Measurements from ENCODE around the gene HOXB8. TPM values are rescaled to one million over a fixed set of nuclear protein-coding genes. Genes with fewer than 3 reads are reported as not detected.
A peak's percentile ranks its signal among the peaks of the same experiment; 100 is the strongest.

The HOXB8 gene
- total and polyA plus RNA-seq, 2 experiments from 2014 or later, result not detected

GRCh38 chr17:48563867-48564187 is 51.3 kb downstream of the HOXB8 start:
- Histone ChIP-seq H3K9me2 (ENCODE audit: insufficient read depth) (no peaks in the 10 kb centered on the region), H3F3A (replicated peaks; ENCODE audit: low read depth) (peaks cover 58% of the 10 kb centered on the region), H2AFZ (no peak overlapping the region), H3K4me1 (ENCODE audit: insufficient read depth) (peaks cover 68% of the 10 kb centered on the region), H3K4me2 (no peak overlapping the region; the same call in 1 of the 2 replicates), H3K4me3 (no peak overlapping the region), H3K79me2 (replicated peaks; ENCODE audit: insufficient read depth) (no peaks in the 10 kb centered on the region), H3K27ac (ENCODE audit: low read depth) (no peak overlapping the region), H3K36me3 (ENCODE audit: insufficient read depth) (no peaks in the 10 kb centered on the region), H3K27me3 (ENCODE audit: insufficient read depth) (peaks cover 100% of the 10 kb centered on the region), H4K20me1 (replicated peaks; ENCODE audit: insufficient read depth) (peaks cover 62% of the 10 kb centered on the region)
- ATAC-seq (no peak), DNase-seq (ENCODE audit: low spot score) (no peak)
- H3K27me3 Mint-ChIP-seq (ENCODE audit: insufficient read depth, low read depth, poor library complexity), result peaks cover 52% of the 10 kb centered on the region
- H3K36me3 Mint-ChIP-seq (ENCODE audit: low read depth), result no peaks in the 10 kb centered on the region
- peaks cover 22% of the 10 kb centered on the region for H3K4me1 Mint-ChIP-seq
- TF ChIP-seq ZNF114 (CRISPR knock-in tag; IDR thresholded peaks at IDR 0.05) (no peak), EZH2 (IDR thresholded peaks at IDR 0.05; ENCODE audit: low read depth, unreplicated experiment) (peak; percentile 75)
- TF ChIP-seq, protein P1, sequence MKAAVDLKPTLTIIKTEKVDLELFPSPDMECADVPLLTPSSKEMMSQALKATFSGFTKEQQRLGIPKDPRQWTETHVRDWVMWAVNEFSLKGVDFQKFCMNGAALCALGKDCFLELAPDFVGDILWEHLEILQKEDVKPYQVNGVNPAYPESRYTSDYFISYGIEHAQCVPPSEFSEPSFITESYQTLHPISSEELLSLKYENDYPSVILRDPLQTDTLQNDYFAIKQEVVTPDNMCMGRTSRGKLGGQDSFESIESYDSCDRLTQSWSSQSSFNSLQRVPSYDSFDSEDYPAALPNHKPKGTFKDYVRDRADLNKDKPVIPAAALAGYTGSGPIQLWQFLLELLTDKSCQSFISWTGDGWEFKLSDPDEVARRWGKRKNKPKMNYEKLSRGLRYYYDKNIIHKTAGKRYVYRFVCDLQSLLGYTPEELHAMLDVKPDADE (IDR thresholded peaks at IDR 0.05), result no peak
- H3K9me3 Mint-ChIP-seq, result no peaks in the 10 kb centered on the region; the same call in 2 of the 3 replicates
- H3K27ac Mint-ChIP-seq, result no peak overlapping the region
- H3K4me3 Mint-ChIP-seq, result peak overlapping the region; percentile 60

- Histone ChIP-seq H3K27me3 (ENCODE audit: insufficient read depth) (peaks cover 100% of the 10 kb centered on the region), H3K4me2 (no peak overlapping the region), H3K79me2 (replicated peaks; ENCODE audit: insufficient read depth) (no peaks in the 10 kb centered on the region), H2AFZ (no peak overlapping the region), H3K4me3 (0 out of 2 replicates have a peak overlapping the region, but pooled peaks have one; percentile 10), H3K27ac (ENCODE audit: low read depth) (no peak overlapping the region), H3F3A (replicated peaks; ENCODE audit: low read depth) (peaks cover 56% of the 10 kb centered on the region), H3K36me3 (ENCODE audit: insufficient read depth) (no peaks in the 10 kb centered on the region), H4K20me1 (replicated peaks; ENCODE audit: insufficient read depth) (peaks cover 62% of the 10 kb centered on the region), H3K4me1 (ENCODE audit: insufficient read depth) (peaks cover 64% of the 10 kb centered on the region), H3K9me2 (ENCODE audit: insufficient read depth) (no peaks in the 10 kb centered on the region)
- no peaks in the 10 kb centered on the region; the same call in 2 of the 3 replicates for H3K9me3 Mint-ChIP-seq
- DNase-seq (ENCODE audit: low spot score), result no peak
- H3K27me3 Mint-ChIP-seq (ENCODE audit: insufficient read depth, low read depth, poor library complexity), result peaks cover 56% of the 10 kb centered on the region
- ATAC-seq, result no peak
- TF ChIP-seq POLR2AphosphoS5 (IDR thresholded peaks at IDR 0.05; ENCODE audit: low read depth) (no peak), EZH2 (IDR thresholded peaks at IDR 0.05; ENCODE audit: low read depth, unreplicated experiment) (peak; percentile 77)
- H3K4me1 Mint-ChIP-seq, result peaks cover 20% of the 10 kb centered on the region
- H3K36me3 Mint-ChIP-seq (ENCODE audit: low read depth), result no peaks in the 10 kb centered on the region
- H3K4me3 Mint-ChIP-seq, result peak overlapping the region; percentile 60
- no peak overlapping the region for H3K27ac Mint-ChIP-seq
Measured at GRCh38 chr17:48563385-48563838, 51.7 kb downstream of the HOXB8 start.

DNA sequence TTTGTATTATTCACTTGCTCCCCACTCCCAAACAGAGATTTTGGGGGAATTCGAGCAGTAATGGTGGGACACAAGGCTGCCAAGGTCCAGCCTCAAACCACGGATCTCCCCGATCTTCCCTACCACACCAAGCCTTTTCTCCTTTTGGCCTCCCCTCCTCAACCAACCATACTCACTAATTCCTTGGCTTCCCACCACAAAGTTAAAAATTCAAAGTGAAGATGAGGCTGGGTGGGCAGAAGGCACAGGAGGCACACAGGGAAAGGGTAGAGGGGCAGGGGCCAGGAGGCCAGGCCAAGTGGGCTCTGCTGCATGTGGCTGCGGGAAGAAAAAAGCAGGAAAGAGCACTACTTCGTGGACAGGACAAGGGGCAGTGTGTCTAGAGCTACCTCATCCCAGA is 52.2 kb downstream of the HOXB8 start:
- Mint-ChIP-seq H3K27me3 (ENCODE audit: insufficient read depth, low read depth, poor library complexity) (peaks cover 61% of the 10 kb centered on the region), H3K4me1 (peaks cover 18% of the 10 kb centered on the region), H3K9me3 (no peaks in the 10 kb centered on the region; the same call in 2 of the 3 replicates), H3K36me3 (ENCODE audit: low read depth) (no peaks in the 10 kb centered on the region), H3K4me3 (no peak overlapping the region), H3K27ac (no peak overlapping the region)
- H3K27me3 ChIP-seq (ENCODE audit: insufficient read depth), result peaks cover 100% of the 10 kb centered on the region
- H3K4me2 ChIP-seq, result no peak overlapping the region
- DNase-seq (ENCODE audit: low spot score) (no peak), ATAC-seq (no peak)
- H3K4me3 ChIP-seq, result no peak overlapping the region
- H3K27ac ChIP-seq (ENCODE audit: low read depth), result no peak overlapping the region
- H3F3A ChIP-seq (replicated peaks; ENCODE audit: low read depth), result peaks cover 56% of the 10 kb centered on the region
- no peaks in the 10 kb centered on the region for H3K9me2 ChIP-seq (ENCODE audit: insufficient read depth)
- H3K79me2 ChIP-seq (replicated peaks; ENCODE audit: insufficient read depth), result no peaks in the 10 kb centered on the region
- no peak overlapping the region for H2AFZ ChIP-seq
- H3K36me3 ChIP-seq (ENCODE audit: insufficient read depth), result no peaks in the 10 kb centered on the region
- peak; percentile 66 for TF ChIP-seq EZH2 (IDR thresholded peaks at IDR 0.05; ENCODE audit: low read depth, unreplicated experiment)
- TF ChIP-seq STAT1 (IDR thresholded peaks at IDR 0.05; ENCODE audit: unreplicated experiment), result no peak
- H4K20me1 ChIP-seq (replicated peaks; ENCODE audit: insufficient read depth), result peaks cover 62% of the 10 kb centered on the region
- peaks cover 59% of the 10 kb centered on the region for H3K4me1 ChIP-seq (ENCODE audit: insufficient read depth)

MicroRNA genes within 50 kb of the gene (microRNA counts, 767-probe panel; counts per million panel counts)
- 5,026 counts per million, percentile 20 among the panel's probes with 10 or more counts for microRNA hsa-miR-10a-5p

Small RNA genes within 50 kb of the gene (microRNA-seq; reads per million reads assigned to microRNA genes)
- not detected for gene MIR196A1

Small RNA genes within 50 kb of the gene (small RNA-seq; reads per million reads assigned to genes)
- gene MIR196A1 (ENCODE audit: low replicate concordance), result not detected

Other genes with a start within 250 kb of the HOXB8 start
- not detected in 2 replicates for gene SKAP1, start 185.1 kb downstream of the HOXB8 start, total RNA-seq (2014; rRNA removed; shearing (Covaris generic))
- 0.27 and 0.59 TPM in 2 replicates for gene SKAP1, start 185.1 kb downstream of the HOXB8 start, polyA plus RNA-seq (2016; fragmentation: Nextera tagmentation; extraction: Ambion mirVana)
- not detected in 2 replicates for gene HOXB1, start 84.3 kb downstream of the HOXB8 start, total RNA-seq (2014; rRNA removed; shearing (Covaris generic))
- not detected in 2 replicates for gene HOXB1, start 84.3 kb downstream of the HOXB8 start, polyA plus RNA-seq (2016; fragmentation: Nextera tagmentation; extraction: Ambion mirVana)
- gene HOXB2, start 70.2 kb downstream of the HOXB8 start, total RNA-seq (2014; rRNA removed; shearing (Covaris generic)), result not detected in 2 replicates
- gene HOXB2, start 70.2 kb downstream of the HOXB8 start, polyA plus RNA-seq (2016; fragmentation: Nextera tagmentation; extraction: Ambion mirVana), result 0.37 TPM in 1 of 2 replicates, not detected in the other
- not detected in 2 replicates for gene HOXB4, start 36.9 kb downstream of the HOXB8 start, total RNA-seq (2014; rRNA removed; shearing (Covaris generic))
- not detected in 2 replicates for gene HOXB4, start 36.9 kb downstream of the HOXB8 start, polyA plus RNA-seq (2016; fragmentation: Nextera tagmentation; extraction: Ambion mirVana)
- gene HOXB3, start 25.1 kb downstream of the HOXB8 start, total RNA-seq (2014; rRNA removed; shearing (Covaris generic)), result 0.17 TPM in 1 of 2 replicates, not detected in the other
- not detected in 2 replicates for gene HOXB3, start 25.1 kb downstream of the HOXB8 start, polyA plus RNA-seq (2016; fragmentation: Nextera tagmentation; extraction: Ambion mirVana)
- not detected in 2 replicates for gene HOXB5, start 21.5 kb downstream of the HOXB8 start, total RNA-seq (2014; rRNA removed; shearing (Covaris generic))
- not detected in 2 replicates for gene HOXB5, start 21.5 kb downstream of the HOXB8 start, polyA plus RNA-seq (2016; fragmentation: Nextera tagmentation; extraction: Ambion mirVana)
- not detected in 2 replicates for gene HOXB6, start 10.3 kb downstream of the HOXB8 start, total RNA-seq (2014; rRNA removed; shearing (Covaris generic))
- gene HOXB6, start 10.3 kb downstream of the HOXB8 start, polyA plus RNA-seq (2016; fragmentation: Nextera tagmentation; extraction: Ambion mirVana), result not detected in 2 replicates
- not detected in 2 replicates for gene HOXB7, start 4.3 kb downstream of the HOXB8 start, total RNA-seq (2014; rRNA removed; shearing (Covaris generic))
- not detected in 2 replicates for gene HOXB7, start 4.3 kb downstream of the HOXB8 start, polyA plus RNA-seq (2016; fragmentation: Nextera tagmentation; extraction: Ambion mirVana)
- gene HOXB9, start 11.1 kb upstream of the HOXB8 start, total RNA-seq (2014; rRNA removed; shearing (Covaris generic)), result not detected in 2 replicates
- gene HOXB9, start 11.1 kb upstream of the HOXB8 start, polyA plus RNA-seq (2016; fragmentation: Nextera tagmentation; extraction: Ambion mirVana), result not detected in 2 replicates
- gene PRAC1, start 107.2 kb upstream of the HOXB8 start, total RNA-seq (2014; rRNA removed; shearing (Covaris generic)), result not detected in 2 replicates
- 0.70 TPM in 1 of 2 replicates, not detected in the other for gene PRAC1, start 107.2 kb upstream of the HOXB8 start, polyA plus RNA-seq (2016; fragmentation: Nextera tagmentation; extraction: Ambion mirVana)
- not detected in 2 replicates for gene PRAC2, start 107.9 kb upstream of the HOXB8 start, total RNA-seq (2014; rRNA removed; shearing (Covaris generic))
- not detected in 2 replicates for gene PRAC2, start 107.9 kb upstream of the HOXB8 start, polyA plus RNA-seq (2016; fragmentation: Nextera tagmentation; extraction: Ambion mirVana)
- gene HOXB13, start 113.5 kb upstream of the HOXB8 start, total RNA-seq (2014; rRNA removed; shearing (Covaris generic)), result not detected in 2 replicates
- not detected in 2 replicates for gene HOXB13, start 113.5 kb upstream of the HOXB8 start, polyA plus RNA-seq (2016; fragmentation: Nextera tagmentation; extraction: Ambion mirVana)
- 1.9 and 2.3 TPM in 2 replicates for gene TTLL6, start 201.9 kb upstream of the HOXB8 start, total RNA-seq (2014; rRNA removed; shearing (Covaris generic))
- gene TTLL6, start 201.9 kb upstream of the HOXB8 start, polyA plus RNA-seq (2016; fragmentation: Nextera tagmentation; extraction: Ambion mirVana), result 3.5 and 4.7 TPM in 2 replicates
- gene CALCOCO2, start 215.7 kb upstream of the HOXB8 start, total RNA-seq (2014; rRNA removed; shearing (Covaris generic)), result 14.4 and 24.8 TPM in 2 replicates
- 12.5 and 16.3 TPM in 2 replicates for gene CALCOCO2, start 215.7 kb upstream of the HOXB8 start, polyA plus RNA-seq (2016; fragmentation: Nextera tagmentation; extraction: Ambion mirVana)